Stimulated activated CD8-positive, alpha-beta memory T cell treated with anti-CD3 and anti-CD28 coated beads, Interleukin-15, amount 100 ng/mL, for 1 hour (primary cell): ENCODE measurements around the gene POLR1G.

ENCODE experiments used
- DNase-seq: peaks from one replicate; pipeline ENCODE4 v3.0.0-alpha.2; 2020; ENCODE audit warnings: low read depth

POLR1G gene

GRCh38 chr19:45406226-45407090 lies at the start of gene POLR1G:
POLR1G (plus strand) TSS chr19:45406644; CDS start chr19:45406697, 53 bp downstream.
- peak; percentile 53 for DNase-seq

GRCh38 chr19:45356760-45357444 lies 49.5 kb upstream of the POLR1G start:
- DNase-seq = no peak

- no peak for DNase-seq
These were observed 49.0 kb upstream of the POLR1G start for GRCh38 chr19:45357445-45357783.

GRCh38 chr19:45358213-45358792 lies 48.1 kb upstream of the POLR1G start:
- no peak for DNase-seq

- no peak for DNase-seq
These were observed 44.8 kb upstream of the POLR1G start for GRCh38 chr19:45361608-45362007.

GRCh38 chr19:45362291-45362690 lies 44.2 kb upstream of the POLR1G start:
- DNase-seq = no peak

GRCh38 chr19:45363861-45364459 lies 42.5 kb upstream of the POLR1G start:
- DNase-seq = no peak

GRCh38 chr19:45364696-45365095 lies 41.7 kb upstream of the POLR1G start:
- DNase-seq = no peak

GRCh38 chr19:45368127-45368526 lies 38.3 kb upstream of the POLR1G start:
- no peak for DNase-seq

- no peak for DNase-seq
These were observed 37.6 kb upstream of the POLR1G start for GRCh38 chr19:45368737-45369340.

- DNase-seq = peak; percentile 100
These were observed 35.8 kb upstream of the POLR1G start, which contains the start of gene ERCC2 for GRCh38 chr19:45370410-45371204. ERCC2 (minus strand) TSS chr19:45370573; CDS start chr19:45370540, 33 bp downstream.

GRCh38 chr19:45376045-45376724 lies 30.3 kb upstream of the POLR1G start:
- DNase-seq = no peak

- no peak for DNase-seq
These were observed 26.3 kb upstream of the POLR1G start for GRCh38 chr19:45380107-45380506.

GRCh38 chr19:45382426-45382825 lies 24.0 kb upstream of the POLR1G start:
- no peak for DNase-seq

- DNase-seq = no peak
These were observed 20.8 kb upstream of the POLR1G start for GRCh38 chr19:45385392-45386221.

GRCh38 chr19:45391346-45391745 lies 15.1 kb upstream of the POLR1G start:
- DNase-seq = no peak

- DNase-seq = no peak
These were observed 14.4 kb upstream of the POLR1G start for GRCh38 chr19:45391871-45392665.

- no peak for DNase-seq
These were observed 10.4 kb upstream of the POLR1G start for GRCh38 chr19:45395821-45396617.
